Measurements from ENCODE around the gene GATA2.

GRCh38 chr3:128443771-128444170 lies 49.2 kb downstream of the GATA2 start:
- TF ChIP-seq POLR2AphosphoS5 (IDR thresholded peaks at IDR 0.05) (no peak), POLR2A (IDR thresholded peaks at IDR 0.05) (no peak)
- TF ChIP-seq, protein P1, sequence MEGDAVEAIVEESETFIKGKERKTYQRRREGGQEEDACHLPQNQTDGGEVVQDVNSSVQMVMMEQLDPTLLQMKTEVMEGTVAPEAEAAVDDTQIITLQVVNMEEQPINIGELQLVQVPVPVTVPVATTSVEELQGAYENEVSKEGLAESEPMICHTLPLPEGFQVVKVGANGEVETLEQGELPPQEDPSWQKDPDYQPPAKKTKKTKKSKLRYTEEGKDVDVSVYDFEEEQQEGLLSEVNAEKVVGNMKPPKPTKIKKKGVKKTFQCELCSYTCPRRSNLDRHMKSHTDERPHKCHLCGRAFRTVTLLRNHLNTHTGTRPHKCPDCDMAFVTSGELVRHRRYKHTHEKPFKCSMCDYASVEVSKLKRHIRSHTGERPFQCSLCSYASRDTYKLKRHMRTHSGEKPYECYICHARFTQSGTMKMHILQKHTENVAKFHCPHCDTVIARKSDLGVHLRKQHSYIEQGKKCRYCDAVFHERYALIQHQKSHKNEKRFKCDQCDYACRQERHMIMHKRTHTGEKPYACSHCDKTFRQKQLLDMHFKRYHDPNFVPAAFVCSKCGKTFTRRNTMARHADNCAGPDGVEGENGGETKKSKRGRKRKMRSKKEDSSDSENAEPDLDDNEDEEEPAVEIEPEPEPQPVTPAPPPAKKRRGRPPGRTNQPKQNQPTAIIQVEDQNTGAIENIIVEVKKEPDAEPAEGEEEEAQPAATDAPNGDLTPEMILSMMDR (IDR thresholded peaks at IDR 0.05) = no peak
